Fibroblast of the aortic adventitia (primary cell): ENCODE results near the gene IL15. TPM values are rescaled to one million over a fixed set of nuclear protein-coding genes. Genes with fewer than 3 reads are reported as not detected.
A peak's percentile ranks its signal among the peaks of the same experiment; 100 is the strongest.

Source experiments
- DNase-seq: peaks from one replicate; pipeline ENCODE4 v3.0.0-alpha.2; 2010; ENCODE audit warnings: low read depth
- H3K4me3 ChIP-seq: 2 replicates; pipeline ENCODE4 v1.5.1; 2011; ENCODE audit warnings: low read depth, mild to moderate bottlenecking, control low read depth, low read length, moderate library complexity
- total RNA-seq: library from RNA; depleted of rRNA; stranded (reverse); fragments of >200 nt; gene quantifications from 2 replicates; pipeline ENCODE4 v1.2.3, GENCODE V29; 2012; ENCODE audit warnings: low replicate concordance
- TF ChIP-seq, protein P1 (sequence below): IDR thresholded peaks from 2 replicates; pipeline ENCODE4 v1.5.1; 2011; ENCODE audit warnings: mild to moderate bottlenecking, low read length, control low read depth, inconsistent platforms; ENCODE audit not compliant: insufficient read depth

Gene IL15
- total RNA-seq, 1 donor: 2.3 TPM

DNA sequence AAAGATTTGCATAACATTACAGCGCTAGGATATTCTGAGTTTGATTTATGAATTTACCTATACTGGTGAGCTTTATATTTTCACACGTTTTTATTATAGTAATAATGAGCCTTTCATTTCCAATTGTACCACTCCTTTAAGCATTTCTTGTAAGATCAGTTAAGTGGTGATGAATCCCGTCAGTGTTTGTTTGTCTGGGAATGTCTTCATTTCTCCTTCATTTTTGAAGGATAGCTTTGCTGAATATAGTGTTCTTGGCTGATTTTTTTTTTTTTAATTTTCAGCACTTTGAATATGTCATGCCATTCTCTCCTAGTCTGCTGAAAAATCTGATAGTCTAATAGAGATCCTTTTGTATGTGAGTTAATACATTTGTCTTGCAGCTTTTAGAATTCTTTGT, 70.1 kb downstream of the IL15 start:
- H3K4me3 ChIP-seq: no peak overlapping the region

DNA sequence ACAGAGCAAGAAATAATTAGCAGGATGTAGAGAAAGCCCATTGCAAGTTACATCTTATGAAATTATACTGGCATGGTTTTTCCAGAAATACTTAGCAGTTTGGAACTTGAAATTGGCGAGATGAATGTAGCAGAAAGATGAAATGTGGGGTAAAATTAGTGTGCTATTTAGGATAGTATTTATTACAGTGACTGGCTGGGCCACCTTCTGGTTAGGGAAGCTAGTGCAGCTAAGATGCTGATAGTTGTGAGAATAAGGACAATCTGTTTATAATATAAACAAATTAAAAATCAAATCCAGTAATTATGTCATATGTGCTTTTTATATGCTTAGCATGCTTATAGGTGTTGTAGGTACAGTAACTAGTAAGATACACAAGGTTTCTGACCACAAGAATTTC, 74.8 kb downstream of the IL15 start:
- TF ChIP-seq, protein P1, sequence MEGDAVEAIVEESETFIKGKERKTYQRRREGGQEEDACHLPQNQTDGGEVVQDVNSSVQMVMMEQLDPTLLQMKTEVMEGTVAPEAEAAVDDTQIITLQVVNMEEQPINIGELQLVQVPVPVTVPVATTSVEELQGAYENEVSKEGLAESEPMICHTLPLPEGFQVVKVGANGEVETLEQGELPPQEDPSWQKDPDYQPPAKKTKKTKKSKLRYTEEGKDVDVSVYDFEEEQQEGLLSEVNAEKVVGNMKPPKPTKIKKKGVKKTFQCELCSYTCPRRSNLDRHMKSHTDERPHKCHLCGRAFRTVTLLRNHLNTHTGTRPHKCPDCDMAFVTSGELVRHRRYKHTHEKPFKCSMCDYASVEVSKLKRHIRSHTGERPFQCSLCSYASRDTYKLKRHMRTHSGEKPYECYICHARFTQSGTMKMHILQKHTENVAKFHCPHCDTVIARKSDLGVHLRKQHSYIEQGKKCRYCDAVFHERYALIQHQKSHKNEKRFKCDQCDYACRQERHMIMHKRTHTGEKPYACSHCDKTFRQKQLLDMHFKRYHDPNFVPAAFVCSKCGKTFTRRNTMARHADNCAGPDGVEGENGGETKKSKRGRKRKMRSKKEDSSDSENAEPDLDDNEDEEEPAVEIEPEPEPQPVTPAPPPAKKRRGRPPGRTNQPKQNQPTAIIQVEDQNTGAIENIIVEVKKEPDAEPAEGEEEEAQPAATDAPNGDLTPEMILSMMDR: peak; percentile 92
- DNase-seq: peak; percentile 69
- H3K4me3 ChIP-seq: no peak overlapping the region

More for the DNA sequence above, 70.1 kb downstream of the IL15 start:
- no peak for DNase-seq
- TF ChIP-seq, protein P1: no peak

DNA sequence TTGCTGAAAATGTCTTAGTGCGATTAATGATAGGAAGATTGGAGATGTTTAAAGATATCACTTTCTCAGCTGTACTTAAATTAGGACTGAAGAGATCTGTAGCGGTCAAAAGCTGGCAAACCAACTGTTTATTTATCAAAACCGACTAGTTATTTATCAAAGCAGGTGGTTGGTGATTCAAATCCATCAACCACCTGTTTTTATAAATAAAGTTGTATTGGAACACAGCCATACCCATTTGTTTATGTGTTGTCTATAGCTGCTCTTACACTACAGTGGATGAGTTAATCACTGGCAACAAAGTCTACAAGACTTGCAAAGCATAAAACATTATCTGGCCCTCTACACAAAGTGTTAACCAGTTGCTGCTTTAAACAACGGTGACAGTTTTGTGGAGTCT, 76.8 kb downstream of the IL15 start:
- H3K4me3 ChIP-seq: no peak overlapping the region
- TF ChIP-seq, protein P1: no peak
- peak; percentile 1 for DNase-seq

DNA sequence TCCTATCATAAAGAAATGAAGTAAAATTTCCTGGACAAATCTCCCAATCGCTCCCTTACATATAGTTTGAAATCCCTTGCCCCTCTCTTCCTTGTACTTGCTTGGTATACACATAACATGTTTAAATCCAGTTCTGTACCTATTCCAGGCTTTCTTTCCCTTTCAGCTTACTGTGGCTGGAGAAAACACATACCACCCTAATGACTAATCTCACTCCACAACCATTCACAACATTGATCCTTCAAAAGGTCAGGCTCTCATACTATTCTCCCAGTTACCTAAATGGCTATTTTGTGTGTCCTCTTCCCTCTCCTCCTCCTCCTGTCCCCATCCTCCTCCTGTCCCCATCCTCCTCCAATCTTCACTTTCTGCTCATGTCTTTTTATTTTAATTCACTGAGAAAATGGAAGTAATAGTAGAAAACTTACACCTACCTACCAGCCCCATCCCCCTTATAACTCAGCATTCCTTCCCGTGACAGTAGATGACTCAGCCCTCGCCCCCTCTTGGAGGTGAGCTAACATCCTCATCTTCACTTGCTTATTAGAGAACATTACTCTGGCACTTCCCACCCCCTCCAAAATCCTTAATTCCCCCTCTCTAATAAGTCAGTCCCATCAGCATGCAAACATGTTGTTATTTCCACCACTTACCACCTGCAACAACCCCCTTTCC, 77.5 kb downstream of the IL15 start:
- no peak overlapping the region for H3K4me3 ChIP-seq
- TF ChIP-seq, protein P1: no peak
- DNase-seq: peak; percentile 55

DNA sequence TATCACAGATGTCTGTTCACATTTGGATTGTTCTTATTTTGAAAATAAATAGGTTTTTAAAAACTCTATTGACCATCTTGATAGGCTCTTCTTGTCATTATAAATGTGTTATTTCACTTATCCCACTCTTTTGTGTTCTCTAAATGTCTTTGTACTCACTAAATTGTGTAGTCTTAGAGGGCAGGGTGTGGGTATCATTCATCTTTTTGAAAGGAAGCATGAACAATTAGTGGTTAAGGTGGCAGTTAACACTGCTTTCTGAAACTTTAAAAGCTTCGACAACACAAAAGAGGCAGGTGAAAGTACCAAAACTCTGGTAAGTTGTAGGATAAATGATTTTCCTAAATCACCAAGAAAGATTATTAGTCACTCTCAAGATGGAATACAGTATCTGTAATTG, 83.2 kb downstream of the IL15 start:
- TF ChIP-seq, protein P1: no peak
- H3K4me3 ChIP-seq: no peak overlapping the region
- no peak for DNase-seq

DNA sequence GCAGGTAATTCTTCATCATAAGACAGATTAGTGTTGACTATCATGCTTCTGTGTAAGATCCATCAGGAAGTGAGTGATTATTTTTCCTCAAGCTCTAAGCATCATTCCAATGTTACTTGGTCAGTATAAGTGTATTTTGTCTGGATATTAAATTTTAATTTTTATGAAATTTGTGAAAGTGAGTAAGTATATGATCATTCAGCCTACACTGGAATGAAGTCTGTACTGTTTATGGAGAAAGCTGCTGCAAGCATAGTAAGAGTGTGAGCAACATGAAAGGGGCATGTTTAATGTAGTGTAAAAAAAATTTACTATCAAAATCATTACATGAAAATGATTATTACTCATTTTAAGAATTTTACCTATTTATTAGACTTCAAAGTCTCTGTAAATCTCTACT, 84.8 kb downstream of the IL15 start:
- no peak overlapping the region for H3K4me3 ChIP-seq
- DNase-seq: no peak
- TF ChIP-seq, protein P1: no peak

DNA sequence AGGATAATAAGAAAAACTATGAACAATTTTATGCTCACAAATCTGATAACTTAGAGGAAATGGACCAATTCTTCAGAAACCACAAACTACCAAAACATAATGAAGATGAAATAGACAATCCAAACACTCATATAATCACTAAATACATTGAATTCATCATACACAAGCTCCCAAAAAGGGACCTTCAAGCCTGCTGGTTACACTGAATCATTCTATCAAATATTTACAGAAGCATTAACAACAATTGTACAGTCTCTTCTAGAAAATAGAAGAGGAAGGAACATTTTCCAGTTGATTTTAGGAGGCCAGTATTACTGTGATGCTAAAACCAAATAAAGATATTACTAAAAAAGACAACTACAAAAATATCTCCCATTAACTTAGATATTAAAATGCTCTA, 88.3 kb downstream of the IL15 start:
- TF ChIP-seq, protein P1: no peak
- no peak overlapping the region for H3K4me3 ChIP-seq
- DNase-seq: no peak
